A549 (cell line): Measurements from ENCODE around the gene GRIK5. TPM values are rescaled to one million over a fixed set of nuclear protein-coding genes. Genes with fewer than 3 reads are reported as not detected.

Source experiments
- ATAC-seq, 2 experiments: fragments of 200-7000 bp in 1 of 2; fragments of >200 bp in 1 of 2; cut with Nextera tagmentation in 1 of 2; cut with Tn5 transposase in 1 of 2; 3 replicates each; pipeline versions ENCODE4 v1.8.0 to v1.9.1; 2018 to 2020; ENCODE audit warnings: mild to moderate bottlenecking in 1 of 2, moderate library complexity in 1 of 2
- CTCF ChIA-PET: fragments of 300-600 bp; sonication (Branson Sonifier 250); formaldehyde crosslinking; extraction: SDS; loops from one replicate; lab custom pipeline; 2021; ENCODE audit warnings: antibody characterized with exemption, inconsistent platforms; lab: Yijun Ruan, JAX
- POLR2A ChIA-PET: fragments of 350-600 bp; formaldehyde crosslinking; extraction: SDS; loops from one replicate; lab custom pipeline; 2021; ENCODE audit warnings: antibody characterized with exemption, inconsistent platforms; lab: Yijun Ruan, JAX
- DNase-seq, 2 experiments: peaks; one replicate each; pipeline versions ENCODE4 v3.0.0 to v3.0.0-alpha.2; 2011 to 2016; ENCODE audit warnings: low read depth in 1 of 2, low spot score in 1 of 2
- FAIRE-seq: peaks from 2 replicates; lab custom pipeline; 2011; peaks lifted over from hg19 to GRCh38; lab: Jason Lieb, UNC
- H3K27ac ChIP-seq, 2 experiments: fragments of >200 bp; sonication (Bioruptor Twin); formaldehyde crosslinking; 3 replicates each; pipeline ENCODE4 v1.5.1; 2016 to 2017
- H3K4me1 ChIP-seq: fragments of >200 bp; sonication (Bioruptor Twin); formaldehyde crosslinking; 3 replicates; pipeline ENCODE4 v1.6.1; 2016
- H3K4me2 ChIP-seq: fragments of >200 bp; sonication (Bioruptor Twin); formaldehyde crosslinking; 3 replicates; pipeline ENCODE4 v1.6.1; 2016
- H3K4me3 ChIP-seq: fragments of >200 bp; sonication (Bioruptor Twin); formaldehyde crosslinking; 3 replicates; pipeline ENCODE4 v1.5.1; 2016
- H3K9me3 ChIP-seq: fragments of >200 bp; sonication (Bioruptor Twin); formaldehyde crosslinking; 3 replicates; pipeline ENCODE4 v1.6.1; 2016
- BHLHE40 ChIP-seq: IDR thresholded peaks from 2 replicates; pipeline ENCODE4 v1.6.1; 2012; ENCODE audit warnings: low read depth, low read length, inconsistent platforms
- CEBPB ChIP-seq, 2 experiments: fragments of >200 bp in 1 of 2; sonication (Bioruptor Twin) in 1 of 2; formaldehyde crosslinking in 1 of 2; IDR thresholded peaks; 2 replicates each; pipeline ENCODE4 v1.6.1; 2012 to 2016
- CHD2 ChIP-seq: fragments of 150-350 bp; IDR thresholded peaks from 2 replicates; pipeline ENCODE4 v1.6.1; 2014; ENCODE audit warnings: low read length; ENCODE audit not compliant: partially characterized antibody
- CHD4 ChIP-seq: fragments of 200-600 bp; sonication (generic); IDR thresholded peaks from 2 replicates; pipeline ENCODE4 v1.6.1; 2016; ENCODE audit warnings: antibody characterized with exemption, mild to moderate bottlenecking, borderline replicate concordance
- ESRRA ChIP-seq: fragments of 150-350 bp; IDR thresholded peaks from 2 replicates; pipeline ENCODE4 v1.6.1; 2014; ENCODE audit warnings: mild to moderate bottlenecking, low read length, borderline replicate concordance
- FOSB ChIP-seq: fragments of 250-450 bp; sonication (Bioruptor Pico); IDR thresholded peaks from 2 replicates; pipeline ENCODE4 v1.5.0; 2020; ENCODE audit warnings: mild to moderate bottlenecking, moderate library complexity
- FOSL2 ChIP-seq, 2 experiments: fragments of 450-650 bp in 1 of 2; fragments of >200 bp in 1 of 2; sonication (Bioruptor Twin) in 1 of 2; formaldehyde crosslinking; IDR thresholded peaks; 2 replicates each; pipeline versions ENCODE4 v1.5.0 to v1.6.1; 2016 to 2020; ENCODE audit warnings: mild to moderate bottlenecking in 1 of 2, moderate library complexity in 1 of 2
- HOXB13 ChIP-seq: fragments of 250-450 bp; sonication (Bioruptor Pico); IDR thresholded peaks from 2 replicates; pipeline ENCODE4 v1.5.0; 2020; ENCODE audit warnings: low read depth, mild to moderate bottlenecking, moderate library complexity
- JUN ChIP-seq, 2 experiments: fragments of >200 bp; sonication (Bioruptor Twin); formaldehyde crosslinking; IDR thresholded peaks; 2 replicates in 1 of 2; 3 replicates in 1 of 2; pipeline ENCODE4 v1.6.1; 2016 to 2017
- KDM1A ChIP-seq: fragments of 200-600 bp; sonication (generic); IDR thresholded peaks from 2 replicates; pipeline ENCODE4 v1.6.1; 2016; ENCODE audit warnings: low read depth, mild to moderate bottlenecking
- KDM5A ChIP-seq: fragments of 200-600 bp; sonication (generic); IDR thresholded peaks from 2 replicates; pipeline ENCODE4 v1.6.1; 2016; ENCODE audit warnings: antibody characterized with exemption, mild to moderate bottlenecking
- NFE2L2 ChIP-seq: fragments of 150-350 bp; conservative IDR thresholded peaks from 2 replicates; pipeline ENCODE4 v1.6.1; 2014; ENCODE audit warnings: low read length
- NPAS2 ChIP-seq: fragments of 250-450 bp; sonication (Bioruptor Pico); IDR thresholded peaks from 2 replicates; pipeline ENCODE4 v1.8.0; 2022; ENCODE audit warnings: mild to moderate bottlenecking, moderate library complexity, borderline replicate concordance
- POLR2A ChIP-seq: IDR thresholded peaks from 2 replicates; pipeline ENCODE4 v1.6.1; 2012; ENCODE audit warnings: mild to moderate bottlenecking, low read length
- RCOR1 ChIP-seq: fragments of 150-350 bp; IDR thresholded peaks from 2 replicates; pipeline ENCODE4 v1.6.1; 2014; ENCODE audit warnings: antibody characterized with exemption, low read length, low read depth
- RNF2 ChIP-seq: fragments of 200-600 bp; sonication (generic); IDR thresholded peaks from 2 replicates; pipeline ENCODE4 v1.6.1; 2016; ENCODE audit warnings: low read depth, mild to moderate bottlenecking, antibody characterized with exemption, moderate library complexity, borderline replicate concordance
- SMC3 ChIP-seq: fragments of >200 bp; sonication (Bioruptor Twin); formaldehyde crosslinking; IDR thresholded peaks from 3 replicates; pipeline ENCODE4 v1.6.1; 2018; ENCODE audit warnings: inconsistent platforms
- TFCP2L1 ChIP-seq: fragments of 250-450 bp; sonication (Bioruptor Pico); IDR thresholded peaks from 2 replicates; pipeline ENCODE4 v1.5.0; 2021; ENCODE audit warnings: mild to moderate bottlenecking
- TP53 ChIP-seq: fragments of 250-450 bp; sonication (Bioruptor Pico); IDR thresholded peaks from 2 replicates; pipeline ENCODE4 v1.5.0; 2021; ENCODE audit warnings: mild to moderate bottlenecking, moderate library complexity
- ZC3H11A ChIP-seq: fragments of 450-650 bp; IDR thresholded peaks from 2 replicates; pipeline ENCODE4 v1.6.1; 2014; ENCODE audit warnings: antibody characterized with exemption, mild to moderate bottlenecking
- ZFP36 ChIP-seq: fragments of 450-650 bp; IDR thresholded peaks from 2 replicates; pipeline ENCODE4 v1.6.1; 2014; ENCODE audit warnings: borderline replicate concordance; ENCODE audit not compliant: partially characterized antibody
- ZSCAN20 ChIP-seq: fragments of 250-450 bp; sonication (Bioruptor Pico); IDR thresholded peaks from 2 replicates; pipeline ENCODE4 v1.8.0; 2022; ENCODE audit warnings: mild to moderate bottlenecking, moderate library complexity
- WGBS: methylation state at CpG from one replicate; pipeline ENCODE4 v1.1.6; 2017; ENCODE audit errors: missing lambda C conversion rate; 5-methylcytosine and 5-hydroxymethylcytosine counted together
- polyA plus RNA-seq, 4 experiments: library from polyadenylated mRNA; depleted of rRNA in 3 of 4; stranded (reverse); fragments of >200 nt; fragmentation: RNase III in 1 of 4; extraction: RNeasy Plus Mini Kit Qiagen cat#74134 plus additional on column Dnase treatment in 1 of 4; gene quantifications; 2 replicates in 3 of 4; 3 replicates in 1 of 4; pipeline ENCODE4 v1.2.3, GENCODE V29; 2011 to 2017
- TF ChIP-seq, protein P1 (sequence below): fragments of 200-600 bp; sonication (generic); IDR thresholded peaks from 2 replicates; pipeline ENCODE4 v1.6.1; 2016; ENCODE audit warnings: antibody characterized with exemption, mild to moderate bottlenecking, moderate library complexity
- TF ChIP-seq, protein P2 (sequence below): fragments of 150-350 bp; IDR thresholded peaks from 2 replicates; pipeline ENCODE4 v1.6.1; 2014; ENCODE audit warnings: low read depth, mild to moderate bottlenecking, low read length
- TF ChIP-seq, protein P3 (sequence below): fragments of >200 bp; sonication (Bioruptor Twin); formaldehyde crosslinking; IDR thresholded peaks from 3 replicates; pipeline ENCODE4 v1.6.1; 2016
- TF ChIP-seq, protein P4 (sequence below): IDR thresholded peaks from 2 replicates; pipeline ENCODE4 v1.6.1; 2012

GRIK5 gene
- polyA plus RNA-seq, 2 of the 4 experiments (the other 2 are of a cell fraction), result 0.22 to 0.54 TPM

DNA sequence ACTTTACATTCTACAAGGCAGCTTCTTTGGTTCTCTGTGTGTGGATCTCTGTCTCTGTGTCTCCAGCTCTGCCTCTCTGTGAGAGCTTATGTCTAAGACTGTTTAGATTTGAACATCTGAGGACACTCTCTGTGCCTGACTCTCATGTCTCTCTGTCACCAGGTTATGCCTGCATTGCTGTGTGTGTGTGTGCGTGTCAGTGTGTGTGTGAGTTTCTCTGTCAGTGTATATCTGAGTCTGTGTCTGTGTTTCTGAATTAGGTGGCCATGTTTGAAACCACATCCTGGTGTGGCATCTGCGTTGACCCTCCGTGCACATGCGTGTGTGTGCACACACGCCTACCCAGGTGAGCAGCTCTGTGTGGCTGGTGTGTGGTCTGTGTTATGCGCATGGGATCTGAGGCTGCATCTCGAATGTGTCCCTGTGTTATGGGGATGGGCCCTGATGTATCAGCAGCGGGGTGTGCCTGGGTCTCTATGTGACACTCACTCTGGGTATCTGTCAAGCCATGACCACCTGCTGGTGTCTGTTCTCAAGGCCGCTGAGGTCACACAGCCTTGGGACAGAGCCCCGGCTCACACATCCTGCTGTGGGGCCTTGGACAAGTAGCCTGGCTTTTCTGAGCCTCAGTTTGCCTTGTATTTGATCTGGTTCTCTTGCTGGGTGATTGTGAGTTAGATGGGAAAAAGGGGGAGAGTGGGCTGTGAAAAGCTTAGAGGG, 82.7 kb downstream of the GRIK5 start:
- no peak overlapping the region for H3K4me2 ChIP-seq
- WGBS, result 50% methylated on average over 10 of the region's 10 CpGs
- ChIA-PET CTCF (interaction anchor here (0.6 to 4.6 kb wide), 8 partner anchors 12 to 201 kb away, joined by 3 to 21 read pairs (median 5); no protein-coding TSS in a partner anchor), POLR2A (no interaction called here)
- H3K9me3 ChIP-seq, result no peaks in the 10 kb centered on the region
- no peak for DNase-seq
- H3K4me1 ChIP-seq, result no peaks in the 10 kb centered on the region
- no peak for TF ChIP-seq BHLHE40
- TF ChIP-seq TP53 (CRISPR knock-in tag), result no peak
- TF ChIP-seq, protein P1, sequence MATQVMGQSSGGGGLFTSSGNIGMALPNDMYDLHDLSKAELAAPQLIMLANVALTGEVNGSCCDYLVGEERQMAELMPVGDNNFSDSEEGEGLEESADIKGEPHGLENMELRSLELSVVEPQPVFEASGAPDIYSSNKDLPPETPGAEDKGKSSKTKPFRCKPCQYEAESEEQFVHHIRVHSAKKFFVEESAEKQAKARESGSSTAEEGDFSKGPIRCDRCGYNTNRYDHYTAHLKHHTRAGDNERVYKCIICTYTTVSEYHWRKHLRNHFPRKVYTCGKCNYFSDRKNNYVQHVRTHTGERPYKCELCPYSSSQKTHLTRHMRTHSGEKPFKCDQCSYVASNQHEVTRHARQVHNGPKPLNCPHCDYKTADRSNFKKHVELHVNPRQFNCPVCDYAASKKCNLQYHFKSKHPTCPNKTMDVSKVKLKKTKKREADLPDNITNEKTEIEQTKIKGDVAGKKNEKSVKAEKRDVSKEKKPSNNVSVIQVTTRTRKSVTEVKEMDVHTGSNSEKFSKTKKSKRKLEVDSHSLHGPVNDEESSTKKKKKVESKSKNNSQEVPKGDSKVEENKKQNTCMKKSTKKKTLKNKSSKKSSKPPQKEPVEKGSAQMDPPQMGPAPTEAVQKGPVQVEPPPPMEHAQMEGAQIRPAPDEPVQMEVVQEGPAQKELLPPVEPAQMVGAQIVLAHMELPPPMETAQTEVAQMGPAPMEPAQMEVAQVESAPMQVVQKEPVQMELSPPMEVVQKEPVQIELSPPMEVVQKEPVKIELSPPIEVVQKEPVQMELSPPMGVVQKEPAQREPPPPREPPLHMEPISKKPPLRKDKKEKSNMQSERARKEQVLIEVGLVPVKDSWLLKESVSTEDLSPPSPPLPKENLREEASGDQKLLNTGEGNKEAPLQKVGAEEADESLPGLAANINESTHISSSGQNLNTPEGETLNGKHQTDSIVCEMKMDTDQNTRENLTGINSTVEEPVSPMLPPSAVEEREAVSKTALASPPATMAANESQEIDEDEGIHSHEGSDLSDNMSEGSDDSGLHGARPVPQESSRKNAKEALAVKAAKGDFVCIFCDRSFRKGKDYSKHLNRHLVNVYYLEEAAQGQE, result no peak
- no peak for TF ChIP-seq ZFP36
- TF ChIP-seq NPAS2 (CRISPR knock-in tag), result no peak
- no peak for TF ChIP-seq ZSCAN20
- TF ChIP-seq NFE2L2, result no peak
- no peak for TF ChIP-seq KDM1A
- no peak for TF ChIP-seq ZC3H11A
- TF ChIP-seq POLR2A, result no peak
- no peak for TF ChIP-seq KDM5A
- no peak for TF ChIP-seq TFCP2L1 (CRISPR knock-in tag)
- no peak for TF ChIP-seq RNF2
- peak; percentile 65 for FAIRE-seq
- no peak overlapping the region for H3K27ac ChIP-seq
- ATAC-seq, result no peak
- no peak overlapping the region for H3K4me3 ChIP-seq

DNA sequence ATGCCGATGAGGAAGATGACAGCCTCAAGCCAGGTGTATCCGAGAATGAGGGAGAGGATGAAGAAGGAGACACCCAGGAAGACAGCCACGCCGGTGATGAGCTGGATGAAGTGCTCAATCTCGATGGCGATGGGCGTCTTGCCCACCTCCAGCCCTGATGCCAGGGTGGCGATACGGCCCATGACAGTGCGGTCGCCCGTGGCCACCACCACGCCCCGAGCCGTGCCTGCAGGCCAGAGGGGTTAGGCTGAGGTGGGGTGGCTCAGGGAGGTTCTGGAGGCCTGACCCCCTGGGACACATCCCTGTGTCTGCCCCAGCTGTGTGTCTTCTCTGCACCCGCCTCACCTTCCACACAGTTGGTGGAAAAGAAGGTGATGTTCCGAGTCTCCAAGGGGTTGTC, 85.0 kb downstream of the GRIK5 start:
- FAIRE-seq, result no peak
- CTCF ChIA-PET, result interaction anchor here (1.4 to 4.6 kb wide), 4 partner anchors 8 to 50 kb away, joined by 5 to 21 read pairs (median 13); partner anchors contain the start of gene RABAC1

More for the DNA sequence above, 85.0 kb downstream of the GRIK5 start:
- no peaks in the 10 kb centered on the region for H3K9me3 ChIP-seq
- no peaks in the 10 kb centered on the region for H3K4me1 ChIP-seq
- TF ChIP-seq, protein P2, sequence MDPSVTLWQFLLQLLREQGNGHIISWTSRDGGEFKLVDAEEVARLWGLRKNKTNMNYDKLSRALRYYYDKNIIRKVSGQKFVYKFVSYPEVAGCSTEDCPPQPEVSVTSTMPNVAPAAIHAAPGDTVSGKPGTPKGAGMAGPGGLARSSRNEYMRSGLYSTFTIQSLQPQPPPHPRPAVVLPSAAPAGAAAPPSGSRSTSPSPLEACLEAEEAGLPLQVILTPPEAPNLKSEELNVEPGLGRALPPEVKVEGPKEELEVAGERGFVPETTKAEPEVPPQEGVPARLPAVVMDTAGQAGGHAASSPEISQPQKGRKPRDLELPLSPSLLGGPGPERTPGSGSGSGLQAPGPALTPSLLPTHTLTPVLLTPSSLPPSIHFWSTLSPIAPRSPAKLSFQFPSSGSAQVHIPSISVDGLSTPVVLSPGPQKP, result no peak
- TF ChIP-seq SMC3 (no peak), JUN (IDR thresholded peaks at IDR 0.05) (no peak), ESRRA (no peak), FOSL2 (IDR thresholded peaks at IDR 0.05) (no peak), FOSL2 (CRISPR knock-in tag; IDR thresholded peaks at IDR 0.05) (no peak), FOSB (CRISPR knock-in tag) (no peak), RCOR1 (no peak), CEBPB (IDR thresholded peaks at IDR 0.05) (no peak), RNF2 (no peak), ZFP36 (no peak), CHD4 (no peak), ZSCAN20 (no peak), HOXB13 (CRISPR knock-in tag) (no peak), CHD2 (no peak), NFE2L2 (no peak)
- TF ChIP-seq, protein P3, sequence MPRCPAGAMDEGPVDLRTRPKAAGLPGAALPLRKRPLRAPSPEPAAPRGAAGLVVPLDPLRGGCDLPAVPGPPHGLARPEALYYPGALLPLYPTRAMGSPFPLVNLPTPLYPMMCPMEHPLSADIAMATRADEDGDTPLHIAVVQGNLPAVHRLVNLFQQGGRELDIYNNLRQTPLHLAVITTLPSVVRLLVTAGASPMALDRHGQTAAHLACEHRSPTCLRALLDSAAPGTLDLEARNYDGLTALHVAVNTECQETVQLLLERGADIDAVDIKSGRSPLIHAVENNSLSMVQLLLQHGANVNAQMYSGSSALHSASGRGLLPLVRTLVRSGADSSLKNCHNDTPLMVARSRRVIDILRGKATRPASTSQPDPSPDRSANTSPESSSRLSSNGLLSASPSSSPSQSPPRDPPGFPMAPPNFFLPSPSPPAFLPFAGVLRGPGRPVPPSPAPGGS, result no peak
- TF ChIP-seq, protein P4, sequence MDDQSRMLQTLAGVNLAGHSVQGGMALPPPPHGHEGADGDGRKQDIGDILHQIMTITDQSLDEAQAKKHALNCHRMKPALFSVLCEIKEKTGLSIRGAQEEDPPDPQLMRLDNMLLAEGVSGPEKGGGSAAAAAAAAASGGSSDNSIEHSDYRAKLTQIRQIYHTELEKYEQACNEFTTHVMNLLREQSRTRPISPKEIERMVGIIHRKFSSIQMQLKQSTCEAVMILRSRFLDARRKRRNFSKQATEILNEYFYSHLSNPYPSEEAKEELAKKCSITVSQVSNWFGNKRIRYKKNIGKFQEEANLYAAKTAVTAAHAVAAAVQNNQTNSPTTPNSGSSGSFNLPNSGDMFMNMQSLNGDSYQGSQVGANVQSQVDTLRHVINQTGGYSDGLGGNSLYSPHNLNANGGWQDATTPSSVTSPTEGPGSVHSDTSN, result no peak
- TF ChIP-seq, all 56 proteins: peak for 0
- Histone ChIP-seq H3K27ac (no peak overlapping the region), H3K4me3 (no peak overlapping the region), H3K4me2 (no peak overlapping the region)
- DNase-seq, result no peak
- 78% methylated on average over 17 of the region's 17 CpGs for WGBS
- POLR2A ChIA-PET, result no interaction called here
- no peak; a peak in 1 of 6 replicates for ATAC-seq
